Adipose tissue (tissue), 3 donors: ENCODE data around the gene FCAR. TPM values are rescaled to one million over a fixed set of nuclear protein-coding genes. Genes with fewer than 3 reads are reported as not detected.
"Not testable (repeated sequence)": the region's sequence is repeated elsewhere in the genome, so short reads cannot be mapped to it uniquely, and the experiment has no call there.

Source experiments
- H3K27ac ChIP-seq: one replicate; pipeline ENCODE4 v1.5.1; 2013; ENCODE audit warnings: low read depth, low read length
- WGBS, 3 donors: extraction: QIAGEN DNeasy Blood & Tissue Kit; methylation state at CpG; one replicate each; pipeline ENCODE4 v1.1.7; 2013; 5-methylcytosine and 5-hydroxymethylcytosine counted together
- polyA plus RNA-seq, 3 donors: library from polyadenylated mRNA; stranded (reverse); fragments of 200-250 nt; gene quantifications; one replicate each; pipeline ENCODE4 v1.2.3, GENCODE V29; 2013
- donor health status: healthy with polysubstance abuse.
- donor health status: Bipolar disorder and iron deficiency.
- donor health status: healthy.

The FCAR gene
- polyA plus RNA-seq: 10 to 100 TPM in 1 of 3 donors, 1 to 10 TPM in 1, under 1 TPM in 1; 0.26 to 10.1 (median 7.5) TPM

GRCh38 chr19:54873990-54874389 lies at the start of gene FCAR:
TSS of gene FCAR (plus strand) at chr19:54874235. CDS start at chr19:54874290, 55 bp downstream.
- H3K27ac ChIP-seq: no peak within 1 kb of the TSS
- WGBS, 3 donors: 44 to 69% (median 51%) methylated on average over 8 of the region's 8 CpGs

GRCh38 chr19:54824416-54824815 lies 49.6 kb upstream of the FCAR start:
- not testable (repeated sequence) for H3K27ac ChIP-seq
- 41 to 60% (median 56%) methylated on average over 3 to 4 of the region's 4 CpGs for WGBS, 3 donors

GRCh38 chr19:54825326-54825725 lies 48.7 kb upstream of the FCAR start:
- H3K27ac ChIP-seq: not testable (repeated sequence)
- 44 to 51% (median 48%) methylated on average over 7 of the region's 7 CpGs for WGBS, 3 donors

GRCh38 chr19:54828064-54828463 lies 46.0 kb upstream of the FCAR start:
- not testable (repeated sequence) for H3K27ac ChIP-seq
- WGBS, 3 donors: 69 to 81% (median 79%) methylated on average over 7 of the region's 8 CpGs

- WGBS, 3 donors: 86 to 93% (median 92%) methylated on average over 14 of the region's 14 CpGs
- not testable (repeated sequence) for H3K27ac ChIP-seq
These were observed 41.5 kb upstream of the FCAR start, which contains the start of gene KIR2DS4 for GRCh38 chr19:54832496-54832895. TSS of gene KIR2DS4 (plus strand) at chr19:54832676.

GRCh38 chr19:54835126-54835525 lies 38.9 kb upstream of the FCAR start:
- WGBS, 3 donors: 69 to 88% (median 70%) methylated on average over 5 of the region's 5 CpGs
- H3K27ac ChIP-seq: not testable (repeated sequence)

GRCh38 chr19:54837522-54837921 lies 36.5 kb upstream of the FCAR start:
- not testable (repeated sequence) for H3K27ac ChIP-seq
- 28 to 55% (median 35%) methylated on average over 2 of the region's 2 CpGs for WGBS, 3 donors

GRCh38 chr19:54843171-54843570 lies 30.9 kb upstream of the FCAR start:
- not testable (repeated sequence) for H3K27ac ChIP-seq
- WGBS, 3 donors: 58 to 70% (median 61%) methylated on average over 8 of the region's 8 CpGs

- 86 to 90% (median 87%) methylated on average over 15 to 16 of the region's 16 CpGs for WGBS, 3 donors
- not testable (repeated sequence) for H3K27ac ChIP-seq
These were observed 23.9 kb upstream of the FCAR start, which contains the start of gene KIR3DL2 for GRCh38 chr19:54850061-54850640. TSS of gene KIR3DL2 (plus strand) at chr19:54850443. CDS start at chr19:54850476, 33 bp downstream.

GRCh38 chr19:54850930-54851329 lies 23.1 kb upstream of the FCAR start:
- WGBS, 3 donors: 38 to 75% (median 40%) methylated on average over 2 of the region's 2 CpGs
- H3K27ac ChIP-seq: no peak overlapping the region

- H3K27ac ChIP-seq: no peak overlapping the region
- 57 to 77% (median 62%) methylated on average over 7 of the region's 7 CpGs for WGBS, 3 donors
These were observed 22.7 kb upstream of the FCAR start for GRCh38 chr19:54851353-54851752.

- not testable (repeated sequence) for H3K27ac ChIP-seq
- WGBS, 3 donors: 24 to 50% (median 41%) methylated on average over 1 of the region's 1 CpG
These were observed 18.8 kb upstream of the FCAR start for GRCh38 chr19:54855241-54855640.

GRCh38 chr19:54858476-54858875 lies 15.6 kb upstream of the FCAR start:
- not testable (repeated sequence) for H3K27ac ChIP-seq
- WGBS, 3 donors: 41 to 96% (median 86%) methylated on average over 3 of the region's 3 CpGs

GRCh38 chr19:54859421-54859820 lies 14.6 kb upstream of the FCAR start:
- WGBS, 3 donors: 60 to 66% (median 64%) methylated on average over 7 of the region's 7 CpGs
- not testable (repeated sequence) for H3K27ac ChIP-seq

GRCh38 chr19:54863459-54863858 lies 10.6 kb upstream of the FCAR start:
- WGBS, 3 donors: 86% methylated on average over 1 of the region's 3 CpGs; no CpG with 5 or more reads in 2 of the 3 donors
- H3K27ac ChIP-seq: not testable (repeated sequence)

GRCh38 chr19:54871696-54872095 lies 2.3 kb upstream of the FCAR start:
- no peak overlapping the region for H3K27ac ChIP-seq
- 43 to 49% (median 49%) methylated on average over 3 of the region's 3 CpGs for WGBS, 3 donors

- H3K27ac ChIP-seq: no peak overlapping the region
- 38 to 41% (median 40%) methylated on average over 2 of the region's 2 CpGs for WGBS, 3 donors
These were observed 1.5 kb downstream of the FCAR start for GRCh38 chr19:54875506-54875905.

- WGBS, 3 donors: 41 to 53% (median 51%) methylated on average over 3 of the region's 3 CpGs
- H3K27ac ChIP-seq: no peak overlapping the region
These were observed 3.4 kb downstream of the FCAR start for GRCh38 chr19:54877471-54877870.

- no peak overlapping the region for H3K27ac ChIP-seq
- WGBS, 3 donors: 57 to 70% (median 67%) methylated on average over 6 of the region's 6 CpGs
These were observed 7.8 kb downstream of the FCAR start for GRCh38 chr19:54881884-54882283.

GRCh38 chr19:54882758-54883157 lies 8.7 kb downstream of the FCAR start:
- 54 to 66% (median 65%) methylated on average over 7 of the region's 7 CpGs for WGBS, 3 donors
- H3K27ac ChIP-seq: no peak overlapping the region
